Liver (tissue), 3 donors: ENCODE results near the gene RAP1GAP2.

ENCODE experiments used
- CTCF ChIP-seq: fragments of 150-350 bp; IDR thresholded peaks from 2 replicates; pipeline ENCODE4 v1.5.1; 2017; ENCODE audit warnings: improper control_type of control experiment, low read depth, low read length; ENCODE audit not compliant: missing input control
- JUND ChIP-seq, 2 donors: IDR thresholded peaks; 2 replicates each; pipeline ENCODE4 v1.6.1; 2016; ENCODE audit warnings: antibody characterized with exemption in 2 of 2
- REST ChIP-seq: IDR thresholded peaks from 2 replicates; pipeline ENCODE4 v1.6.1; 2016; ENCODE audit warnings: antibody characterized with exemption, mild to moderate bottlenecking
- SP1 ChIP-seq: IDR thresholded peaks from 2 replicates; pipeline ENCODE4 v1.6.1; 2018; ENCODE audit warnings: antibody characterized with exemption, mild to moderate bottlenecking
- YY1 ChIP-seq: IDR thresholded peaks from 2 replicates; pipeline ENCODE4 v1.6.1; 2016; ENCODE audit warnings: antibody characterized with exemption, mild to moderate bottlenecking
- donor health status: healthy.
- donor health status: healthy.

GRCh38 chr17:2965621-2966595 is 169.7 kb downstream of the RAP1GAP2 start:
- TF ChIP-seq CTCF (no peak), JUND (IDR thresholded peaks at IDR 0.05) (no peak), SP1 (no peak), YY1 (no peak), REST (no peak)
